Testis (tissue), 2 donors: ENCODE results near the gene GPR132.

ENCODE experiments used
- CTCF ChIP-seq, 3 experiments: fragments of 450-650 bp in 2 of 3; fragments of 200-600 bp in 1 of 3; sonication (generic) in 1 of 3; IDR thresholded peaks; one replicate each; pipeline ENCODE4 v1.5.1; 2016 to 2019; ENCODE audit warnings: antibody characterized with exemption in 3 of 3, mild to moderate bottlenecking in 2 of 3, moderate library complexity in 1 of 3
- POLR2A ChIP-seq: fragments of 450-650 bp; IDR thresholded peaks from one replicate; pipeline ENCODE4 v1.6.1; 2017; ENCODE audit warnings: antibody characterized with exemption, mild to moderate bottlenecking, moderate library complexity

GRCh38 chr14:105067969-105068301 is 2.7 kb upstream of the GPR132 start:
- no peak for TF ChIP-seq CTCF (IDR thresholded peaks at IDR 0.05)
- TF ChIP-seq POLR2A, result no peak
